HL-60/S4 treated with retinoic acid at 250 ng/mL for 4 days and 3 days (cell line): ENCODE results near the gene SKOR1.

ENCODE experiments used
- in situ Hi-C: fragments of 300-500 bp; cut with MboI; formaldehyde crosslinking; loops from 2 replicates; pipeline ENCODE4 v1.7.0; 2022; ENCODE audit warnings: low sequenced_read_pairs

SKOR1 gene

GRCh38 chr15:67815036-67815592, 10.2 kb upstream of the SKOR1 start:
- in situ Hi-C loops = no loop called here

GRCh38 chr15:67816668-67817067, 8.6 kb upstream of the SKOR1 start:
- in situ Hi-C loops = no loop called here

DNA sequence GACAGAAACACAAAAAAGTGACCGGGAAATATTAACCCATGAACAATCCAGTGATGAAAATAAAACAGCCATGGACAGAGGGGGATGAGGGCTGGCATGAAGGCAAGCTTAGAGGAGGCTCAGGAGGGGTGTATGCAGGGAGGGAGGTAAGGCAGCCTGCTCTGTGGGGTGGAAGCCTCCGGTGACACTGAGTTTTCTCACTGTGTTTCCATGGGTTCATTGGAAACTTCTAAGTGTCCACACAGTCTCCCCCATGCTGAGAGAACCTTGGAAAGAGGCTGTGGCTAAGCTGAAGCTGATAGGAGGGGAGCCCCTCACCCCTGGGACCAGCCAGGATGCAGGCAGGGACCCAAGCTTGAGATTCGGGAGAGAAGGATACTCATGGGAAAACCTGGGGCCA, 6.8 kb upstream of the SKOR1 start:
- in situ Hi-C loops = no loop called here

GRCh38 chr15:67819636-67820035, 5.7 kb upstream of the SKOR1 start:
- in situ Hi-C loops = no loop called here

DNA sequence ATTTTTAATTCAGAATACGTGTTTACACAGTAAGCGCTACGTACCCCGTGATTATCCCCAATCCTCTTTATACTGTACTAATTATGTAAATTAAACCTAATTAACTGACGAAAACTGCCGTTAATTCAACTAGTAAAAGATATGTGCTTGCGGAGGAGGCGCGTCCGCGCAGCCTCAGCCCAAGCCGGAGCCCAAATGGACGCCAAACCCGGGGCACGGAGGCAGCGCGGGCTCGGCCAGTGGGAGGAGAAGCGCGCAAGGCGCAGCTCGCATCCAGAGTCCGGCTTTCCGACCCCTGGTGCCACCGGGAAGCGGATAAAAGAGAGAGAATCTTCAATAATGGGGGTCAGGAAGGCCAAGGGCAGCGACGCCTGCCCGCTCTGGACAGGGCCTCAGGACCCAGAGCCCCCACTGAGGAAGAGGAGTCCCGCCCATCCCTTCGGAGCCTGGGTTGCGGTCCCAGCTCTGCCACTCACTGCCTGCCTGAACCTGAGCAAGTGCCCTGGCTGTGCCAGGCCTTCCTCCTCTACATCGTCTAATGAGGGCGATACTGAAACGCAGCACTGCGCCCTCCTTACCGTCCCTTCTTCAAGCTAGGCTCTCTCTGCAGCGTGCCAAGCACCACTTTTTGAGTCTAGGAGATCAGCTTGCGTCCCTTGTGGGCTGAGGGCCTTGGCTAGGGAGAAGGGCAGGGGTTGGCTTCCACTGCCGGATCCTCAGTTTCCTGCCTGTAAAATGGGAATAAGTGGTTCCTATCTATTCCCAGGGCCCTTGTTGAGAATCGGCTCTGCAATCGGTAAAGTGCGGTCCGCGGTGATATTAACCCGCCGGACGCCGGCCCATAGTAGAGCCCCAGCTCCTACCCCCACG, 5.0 kb upstream of the SKOR1 start:
- in situ Hi-C loops = no loop called here

DNA sequence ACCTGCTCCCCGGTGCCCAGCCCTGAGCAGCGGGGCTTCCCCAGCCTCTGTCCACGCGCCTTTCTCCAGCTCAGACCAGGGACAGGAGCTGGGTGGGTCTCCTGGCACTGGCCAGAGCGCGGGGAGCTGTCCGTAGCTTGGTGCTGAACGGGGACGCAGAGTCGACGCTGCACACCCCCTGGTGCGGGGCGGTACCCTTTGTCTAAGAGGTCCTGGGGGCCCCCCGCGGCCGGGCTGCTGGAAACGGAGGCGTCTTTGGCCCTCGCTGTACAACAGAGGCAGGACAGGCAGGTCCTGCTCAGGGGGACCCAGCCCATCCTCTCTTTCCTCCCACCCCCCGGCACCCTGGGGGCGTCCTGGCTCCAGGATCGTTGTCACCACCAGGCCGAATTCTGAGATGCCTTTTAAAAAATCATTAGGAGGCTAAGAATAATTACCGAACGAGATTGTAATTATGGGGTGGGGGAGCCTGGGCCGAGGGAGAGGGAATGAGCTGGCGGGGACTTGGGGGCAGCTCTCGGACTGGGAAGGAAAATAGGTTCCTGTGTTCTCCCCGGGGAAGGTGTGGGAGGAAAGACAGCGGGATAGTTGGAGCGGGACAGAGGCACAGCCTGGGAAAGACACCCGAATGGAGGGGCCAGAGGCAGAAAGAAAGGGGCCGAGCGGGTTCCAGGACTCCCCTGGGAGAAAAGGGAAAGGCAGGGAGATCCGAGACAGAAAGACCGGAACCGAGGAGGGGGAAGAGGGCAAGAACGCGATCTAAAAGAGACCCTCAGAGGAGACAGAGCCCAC, 4.1 kb upstream of the SKOR1 start:
- in situ Hi-C loops = no loop called here

- in situ Hi-C loops = no loop called here
Observed at GRCh38 chr15:67821784-67822440, 3.4 kb upstream of the SKOR1 start.

DNA sequence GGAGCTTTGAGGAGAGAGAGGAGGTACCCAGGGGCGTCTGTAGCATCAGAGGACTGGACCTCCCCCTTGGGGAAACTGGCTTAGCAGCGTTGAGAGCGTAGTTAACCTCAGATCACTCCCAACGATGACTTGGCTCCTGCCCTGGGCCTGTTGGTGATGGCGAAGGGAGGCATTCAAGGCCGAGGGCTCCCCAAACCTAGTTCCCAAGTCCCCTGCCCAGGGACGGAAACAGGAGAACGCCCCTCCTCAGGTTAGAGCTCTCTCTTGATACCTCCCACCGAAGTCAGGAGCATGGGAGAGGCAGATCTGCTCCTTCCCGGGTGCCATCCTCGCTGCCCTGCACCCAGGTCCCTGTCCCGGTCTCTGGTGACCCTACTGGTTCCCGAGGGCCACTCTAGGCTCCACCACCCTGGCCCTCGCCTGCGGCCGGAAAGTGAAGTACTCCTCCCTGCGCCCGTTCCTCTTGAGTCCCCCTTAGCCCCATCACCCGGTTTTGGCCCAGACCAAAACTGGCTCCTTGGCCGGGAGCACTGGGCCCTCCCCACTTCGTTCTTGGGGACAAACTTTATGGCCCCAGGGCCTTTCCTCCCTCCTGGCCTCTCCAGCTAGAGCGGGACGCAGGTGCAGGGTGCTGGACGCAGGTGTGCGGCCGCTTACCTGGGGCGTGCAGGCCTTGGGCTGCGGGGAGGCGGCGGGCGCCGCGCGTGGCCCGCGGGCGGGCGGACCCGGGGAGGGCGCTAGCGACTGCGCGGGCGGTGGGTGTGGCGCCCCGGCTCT, 2.6 kb upstream of the SKOR1 start:
- in situ Hi-C loops = no loop called here

DNA sequence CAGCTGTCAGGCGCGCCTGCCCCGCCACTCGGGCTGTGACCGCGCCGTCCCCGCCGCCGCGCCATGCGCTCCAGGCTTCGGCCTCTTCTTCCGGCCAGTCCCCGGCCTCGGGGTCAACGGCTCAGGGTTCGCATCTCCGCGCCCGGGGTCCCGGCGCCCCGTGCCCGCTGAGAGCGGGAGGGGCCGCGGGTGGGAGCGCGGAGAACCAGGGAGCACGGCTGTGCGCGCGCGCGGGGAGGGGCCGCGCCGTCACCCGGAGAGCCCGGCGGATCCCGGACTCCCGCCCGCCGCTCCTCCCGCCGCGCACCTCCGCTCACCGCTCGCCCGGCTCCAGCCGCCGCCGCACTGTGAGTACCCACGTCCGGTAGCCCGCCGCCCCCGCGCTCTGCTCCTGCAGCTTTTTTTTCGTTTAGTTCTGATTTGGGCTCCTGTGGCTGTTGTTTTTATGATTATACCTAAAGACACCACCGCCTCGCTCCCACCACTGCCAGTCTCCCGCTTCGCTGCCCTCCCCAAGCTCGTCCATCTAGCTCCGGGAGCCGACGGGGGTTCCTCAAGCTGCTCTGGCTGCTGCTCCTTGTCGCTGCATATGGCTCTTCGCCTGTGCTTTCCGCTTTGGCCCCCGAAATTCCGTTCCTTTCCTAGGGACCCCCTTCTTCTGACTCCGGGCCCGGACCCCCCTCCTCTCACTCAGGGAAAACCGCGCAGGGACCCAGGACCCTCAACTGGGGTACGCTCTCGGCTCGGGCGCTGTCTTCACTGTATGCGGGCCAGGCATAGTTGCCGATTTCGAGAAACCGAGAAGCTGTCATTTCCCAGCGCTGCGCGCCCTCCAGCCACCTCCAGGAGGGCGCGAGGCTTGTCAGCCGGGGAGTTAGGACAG, 1.8 kb upstream of the SKOR1 start:
- in situ Hi-C loops = no loop called here

DNA sequence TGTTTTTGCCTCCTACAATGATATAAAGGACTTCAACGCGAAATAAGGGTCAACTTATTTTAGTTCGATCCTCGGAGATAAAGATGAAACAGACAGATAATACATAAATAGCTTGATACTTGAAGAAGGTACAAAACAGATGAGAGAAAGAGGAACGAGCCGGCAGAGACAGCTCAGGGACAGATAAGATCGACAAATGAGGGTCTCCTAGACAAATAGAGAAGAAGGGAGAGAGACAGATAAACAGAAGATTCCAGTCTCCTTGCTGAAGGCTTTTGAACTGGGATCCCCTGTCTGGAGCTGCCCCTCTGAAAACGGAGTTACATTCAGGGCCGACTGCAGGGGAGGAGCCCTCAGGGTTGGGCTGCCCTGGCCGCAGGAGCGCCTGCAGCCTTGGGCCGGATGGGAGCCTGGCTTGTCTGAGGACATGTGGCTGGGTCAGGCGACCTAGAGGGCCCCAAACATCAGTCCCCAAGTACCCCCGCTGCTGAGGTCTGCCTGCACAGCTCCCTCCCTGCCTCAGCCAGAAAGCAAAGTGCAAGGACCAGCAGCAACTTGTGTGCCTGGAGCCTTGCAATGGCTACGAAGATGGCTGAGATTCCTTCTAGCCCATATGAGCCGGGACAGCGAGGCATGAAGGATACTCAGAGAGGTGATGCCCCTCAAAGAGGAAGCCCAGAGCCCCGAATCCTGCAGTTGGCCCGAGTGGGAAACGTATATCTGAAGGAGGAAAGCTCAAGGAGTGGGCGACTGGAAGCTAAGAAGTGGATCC, 926 bp upstream of the SKOR1 start:
- in situ Hi-C loops = no loop called here

DNA sequence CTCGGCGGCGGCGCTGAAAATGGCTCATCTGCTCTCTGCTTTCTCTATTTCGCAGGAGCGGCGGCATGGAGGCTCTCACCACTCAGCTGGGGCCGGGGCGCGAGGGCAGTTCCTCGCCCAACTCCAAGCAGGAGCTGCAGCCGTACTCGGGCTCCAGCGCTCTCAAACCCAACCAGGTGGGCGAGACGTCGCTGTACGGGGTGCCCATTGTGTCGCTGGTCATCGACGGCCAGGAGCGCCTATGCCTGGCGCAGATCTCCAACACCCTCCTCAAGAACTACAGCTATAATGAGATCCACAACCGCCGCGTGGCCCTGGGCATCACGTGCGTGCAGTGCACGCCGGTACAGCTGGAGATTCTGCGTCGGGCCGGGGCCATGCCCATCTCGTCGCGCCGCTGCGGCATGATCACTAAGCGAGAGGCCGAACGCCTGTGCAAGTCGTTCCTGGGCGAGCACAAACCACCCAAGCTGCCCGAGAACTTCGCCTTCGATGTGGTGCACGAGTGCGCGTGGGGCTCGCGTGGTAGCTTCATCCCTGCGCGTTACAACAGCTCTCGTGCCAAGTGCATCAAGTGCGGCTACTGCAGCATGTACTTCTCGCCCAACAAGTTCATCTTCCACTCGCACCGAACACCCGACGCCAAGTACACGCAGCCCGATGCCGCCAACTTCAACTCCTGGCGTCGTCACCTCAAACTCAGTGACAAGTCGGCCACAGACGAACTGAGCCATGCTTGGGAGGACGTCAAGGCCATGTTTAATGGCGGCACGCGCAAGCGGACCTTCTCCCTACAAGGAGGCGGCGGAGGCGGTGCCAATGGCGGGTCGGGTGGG, 790 bp downstream of the SKOR1 start:
- in situ Hi-C loops = loop anchor here (25.0 kb wide), 2 partner anchors 364 to 889 kb away; no protein-coding TSS in a partner anchor

- in situ Hi-C loops = loop anchor here (25.0 kb wide), 2 partner anchors 365 to 890 kb away; no protein-coding TSS in a partner anchor
Observed at GRCh38 chr15:67826717-67827561, 1.6 kb downstream of the SKOR1 start.

GRCh38 chr15:67827562-67828277, 2.4 kb downstream of the SKOR1 start:
- in situ Hi-C loops = loop anchor here (25.0 kb wide), 2 partner anchors 365 to 890 kb away; no protein-coding TSS in a partner anchor

GRCh38 chr15:67828278-67828968, 3.1 kb downstream of the SKOR1 start:
- in situ Hi-C loops = loop anchor here (25.0 kb wide), 2 partner anchors 366 to 891 kb away; no protein-coding TSS in a partner anchor

DNA sequence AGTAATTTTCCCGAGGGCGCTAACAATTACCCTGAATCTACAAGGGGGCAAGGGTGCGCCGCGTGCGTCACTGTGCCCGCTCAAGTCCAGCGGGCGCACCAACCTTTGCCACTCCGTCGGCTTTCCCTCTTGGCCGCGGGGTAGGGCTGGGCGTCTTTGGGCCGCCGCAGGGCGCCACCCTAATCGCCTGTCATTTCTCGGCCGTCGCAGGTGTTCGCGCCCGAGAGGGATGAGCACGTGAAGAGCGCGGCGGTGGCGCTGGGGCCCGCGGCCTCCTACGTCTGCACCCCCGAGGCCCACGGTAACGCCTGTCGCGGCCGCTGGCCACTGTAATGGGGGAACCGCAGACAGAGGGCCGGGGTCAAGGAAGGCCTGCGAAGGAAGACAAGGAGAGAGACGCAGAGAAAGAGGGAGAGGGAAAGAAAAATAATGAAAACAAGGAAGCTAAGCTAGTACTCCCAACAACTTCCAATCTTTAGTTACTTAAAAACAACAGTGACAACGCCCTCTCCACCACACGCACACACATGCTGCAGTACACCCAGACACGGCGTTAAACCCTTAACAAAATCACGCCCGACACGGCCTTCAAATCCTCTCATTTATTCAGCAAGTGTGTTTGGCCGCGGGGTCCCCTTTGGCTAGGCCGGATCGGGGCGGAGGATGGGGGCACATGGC, 3.8 kb downstream of the SKOR1 start:
- in situ Hi-C loops = loop anchor here (25.0 kb wide), 2 partner anchors 367 to 892 kb away; no protein-coding TSS in a partner anchor
